ENCODE results near the gene AMPD2.
A peak's percentile ranks its signal among the peaks of the same experiment; 100 is the strongest.

The AMPD2 gene

DNA sequence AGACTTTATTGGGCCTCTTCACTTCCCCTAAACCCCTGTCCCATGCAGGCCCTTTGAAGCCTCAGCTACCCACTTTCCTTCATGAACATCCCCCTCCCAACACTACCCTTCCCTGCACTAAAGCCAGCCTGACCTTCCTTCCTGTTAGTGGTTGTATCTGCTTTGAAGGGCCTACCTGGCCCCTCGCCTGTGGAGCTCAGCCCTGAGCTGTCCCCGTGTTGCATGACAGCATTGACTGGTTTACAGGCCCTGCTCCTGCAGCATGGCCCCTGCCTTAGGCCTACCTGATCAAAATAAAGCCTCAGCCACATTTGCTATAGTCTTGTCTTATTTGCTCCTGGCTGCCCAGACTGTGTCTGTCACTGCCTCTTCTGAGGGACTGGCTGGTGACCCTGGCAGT, 41.8 kb downstream of the AMPD2 start:
- TF ChIP-seq, protein P1, sequence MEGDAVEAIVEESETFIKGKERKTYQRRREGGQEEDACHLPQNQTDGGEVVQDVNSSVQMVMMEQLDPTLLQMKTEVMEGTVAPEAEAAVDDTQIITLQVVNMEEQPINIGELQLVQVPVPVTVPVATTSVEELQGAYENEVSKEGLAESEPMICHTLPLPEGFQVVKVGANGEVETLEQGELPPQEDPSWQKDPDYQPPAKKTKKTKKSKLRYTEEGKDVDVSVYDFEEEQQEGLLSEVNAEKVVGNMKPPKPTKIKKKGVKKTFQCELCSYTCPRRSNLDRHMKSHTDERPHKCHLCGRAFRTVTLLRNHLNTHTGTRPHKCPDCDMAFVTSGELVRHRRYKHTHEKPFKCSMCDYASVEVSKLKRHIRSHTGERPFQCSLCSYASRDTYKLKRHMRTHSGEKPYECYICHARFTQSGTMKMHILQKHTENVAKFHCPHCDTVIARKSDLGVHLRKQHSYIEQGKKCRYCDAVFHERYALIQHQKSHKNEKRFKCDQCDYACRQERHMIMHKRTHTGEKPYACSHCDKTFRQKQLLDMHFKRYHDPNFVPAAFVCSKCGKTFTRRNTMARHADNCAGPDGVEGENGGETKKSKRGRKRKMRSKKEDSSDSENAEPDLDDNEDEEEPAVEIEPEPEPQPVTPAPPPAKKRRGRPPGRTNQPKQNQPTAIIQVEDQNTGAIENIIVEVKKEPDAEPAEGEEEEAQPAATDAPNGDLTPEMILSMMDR (IDR thresholded peaks at IDR 0.05; ENCODE audit: poor library complexity, severe bottlenecking) = no peak
- Histone ChIP-seq H3K4me3 (ENCODE audit: severe bottlenecking) (no peak overlapping the region), H3K36me3 (ENCODE audit: low read depth) (no peaks in the 10 kb centered on the region), H3K4me1 (ENCODE audit: insufficient read depth, poor library complexity, severe bottlenecking) (peaks cover 3% of the 10 kb centered on the region), H3K27ac (ENCODE audit: poor library complexity, severe bottlenecking) (no peak overlapping the region), H3K9me3 (ENCODE audit: severe bottlenecking) (no peaks in the 10 kb centered on the region), H3K27me3 (ENCODE audit: insufficient read depth, poor library complexity, severe bottlenecking) (no peaks in the 10 kb centered on the region)
- DNase-seq (ENCODE audit: low spot score) (no peak), ATAC-seq (ENCODE audit: low read depth) (no peak)

DNA sequence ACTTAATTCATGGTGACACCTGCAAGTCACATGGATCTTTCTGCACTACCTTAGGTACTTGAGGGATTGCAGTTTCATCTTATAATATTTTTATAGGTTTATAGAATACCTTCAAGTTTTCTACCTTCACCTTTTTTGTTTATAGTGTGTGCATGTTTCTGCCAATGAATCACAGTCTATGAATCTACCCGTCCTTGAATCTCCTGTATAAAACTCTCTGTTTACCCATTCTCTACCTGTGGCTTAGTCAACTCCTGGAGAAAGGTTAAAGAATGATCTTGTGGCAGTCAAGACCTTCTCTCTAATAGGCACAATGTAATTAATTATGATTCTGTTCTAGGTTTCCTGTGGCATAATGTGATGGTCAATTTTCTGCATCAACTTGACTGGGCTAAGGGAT, 45.0 kb downstream of the AMPD2 start:
- DNase-seq (ENCODE audit: low spot score) (no peak), ATAC-seq (ENCODE audit: low read depth) (no peak)
- Histone ChIP-seq H3K36me3 (ENCODE audit: low read depth) (no peaks in the 10 kb centered on the region), H3K9me3 (ENCODE audit: severe bottlenecking) (no peaks in the 10 kb centered on the region), H3K27me3 (ENCODE audit: insufficient read depth, poor library complexity, severe bottlenecking) (no peaks in the 10 kb centered on the region), H3K27ac (ENCODE audit: poor library complexity, severe bottlenecking) (no peak overlapping the region), H3K4me3 (ENCODE audit: severe bottlenecking) (no peak overlapping the region), H3K4me1 (ENCODE audit: insufficient read depth, poor library complexity, severe bottlenecking) (peaks cover 3% of the 10 kb centered on the region)
- TF ChIP-seq, protein P1 (IDR thresholded peaks at IDR 0.05; ENCODE audit: poor library complexity, severe bottlenecking) = no peak

DNA sequence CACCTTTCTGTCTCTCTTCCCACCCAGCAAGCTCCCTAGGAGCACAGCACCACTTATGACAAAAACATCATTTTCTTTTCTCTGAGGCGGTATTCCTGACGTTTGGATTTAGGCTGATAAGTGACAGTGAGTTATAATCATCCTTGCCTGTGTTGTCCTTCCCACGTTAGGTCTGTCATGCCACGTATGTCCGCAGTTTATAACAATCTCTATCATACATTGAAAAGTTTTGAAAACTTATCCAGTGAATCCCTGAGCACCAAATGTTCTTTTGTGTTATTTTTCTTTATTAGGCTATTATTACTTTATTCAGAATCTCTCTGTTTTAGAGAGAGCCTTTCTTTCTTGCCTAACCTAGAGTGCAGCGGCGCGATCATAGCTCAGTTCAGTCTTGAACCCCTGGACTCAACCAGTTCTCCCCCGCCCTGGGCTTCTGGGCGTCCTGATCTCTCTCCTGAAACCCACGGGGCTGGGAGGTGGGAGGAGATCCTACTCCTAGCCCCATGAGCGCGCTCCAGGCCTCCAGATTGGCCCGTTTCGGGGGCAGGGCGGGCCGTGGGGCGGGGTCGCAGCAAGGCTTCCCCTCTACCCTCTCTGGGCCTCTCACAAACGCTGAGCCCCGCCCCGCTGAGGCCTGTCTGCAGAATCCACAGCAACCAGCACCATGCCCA, 48.0 kb downstream of the AMPD2 start, which contains the start of gene GSTM2:
GSTM2 (plus strand) TSS at position 606 of the 671 bp plus-strand sequence; CDS start at position 665, 59 bp downstream.
- no peaks in the 10 kb centered on the region for H3K27me3 ChIP-seq (ENCODE audit: insufficient read depth, poor library complexity, severe bottlenecking)
- no peak within 1 kb of the TSS for H3K27ac ChIP-seq (ENCODE audit: poor library complexity, severe bottlenecking)
- DNase-seq (ENCODE audit: low spot score) (no peak), ATAC-seq (ENCODE audit: low read depth) (peak; percentile 71)
- no peak within 1 kb of the TSS for H3K4me3 ChIP-seq (ENCODE audit: severe bottlenecking)
- TF ChIP-seq, protein P1 (IDR thresholded peaks at IDR 0.05; ENCODE audit: poor library complexity, severe bottlenecking) = no peak
- no peaks in the 10 kb centered on the region for H3K9me3 ChIP-seq (ENCODE audit: severe bottlenecking)
- no peaks in the 10 kb centered on the region for H3K36me3 ChIP-seq (ENCODE audit: low read depth)
- H3K4me1 ChIP-seq (ENCODE audit: insufficient read depth, poor library complexity, severe bottlenecking) = peaks cover 3% of the 10 kb centered on the region

DNA sequence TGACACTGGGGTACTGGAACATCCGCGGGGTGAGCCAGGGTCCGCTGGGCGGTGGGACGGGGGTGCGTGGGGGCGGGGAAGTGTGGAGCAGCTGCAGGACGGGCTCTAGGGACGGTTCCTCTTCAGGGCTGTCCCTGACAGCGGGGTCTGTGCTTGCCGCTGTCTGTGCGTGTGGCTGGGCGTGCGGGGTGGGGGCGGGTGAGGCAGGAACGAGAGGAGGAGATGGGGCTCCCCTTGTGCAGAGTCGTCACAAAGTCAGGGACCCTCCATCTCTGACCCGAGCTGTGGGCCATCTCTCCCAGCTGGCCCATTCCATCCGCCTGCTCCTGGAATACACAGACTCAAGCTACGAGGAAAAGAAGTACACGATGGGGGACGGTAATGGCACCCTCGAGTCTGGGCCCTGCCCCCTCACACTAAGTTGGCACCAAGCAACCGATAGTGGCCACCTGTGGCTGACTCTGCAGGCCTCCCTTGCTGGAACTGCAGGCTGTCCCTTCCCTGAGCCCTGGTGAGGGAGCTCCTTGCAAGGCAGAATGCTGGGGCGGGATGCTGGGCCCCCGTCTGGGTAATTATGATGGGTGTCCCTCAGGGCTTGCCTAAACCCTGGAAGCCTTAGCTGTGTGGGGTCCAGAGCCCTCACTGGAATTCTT, 48.6 kb downstream of the AMPD2 start:
- TF ChIP-seq, protein P1 (IDR thresholded peaks at IDR 0.05; ENCODE audit: poor library complexity, severe bottlenecking) = no peak
- Histone ChIP-seq H3K4me3 (ENCODE audit: severe bottlenecking) (no peak overlapping the region), H3K27ac (ENCODE audit: poor library complexity, severe bottlenecking) (no peak overlapping the region), H3K27me3 (ENCODE audit: insufficient read depth, poor library complexity, severe bottlenecking) (no peaks in the 10 kb centered on the region), H3K4me1 (ENCODE audit: insufficient read depth, poor library complexity, severe bottlenecking) (peaks cover 3% of the 10 kb centered on the region), H3K9me3 (ENCODE audit: severe bottlenecking) (no peaks in the 10 kb centered on the region), H3K36me3 (ENCODE audit: low read depth) (no peaks in the 10 kb centered on the region)
- no peak for DNase-seq (ENCODE audit: low spot score)
- ATAC-seq (ENCODE audit: low read depth) = no peak

All from RWPE2 (cell line).